ENCODE data around the gene CNTN4. TPM values are rescaled to one million over a fixed set of nuclear protein-coding genes. Genes with fewer than 3 reads are reported as not detected.

Gene CNTN4
- total RNA-seq, 1 experiment from 2014 or later = 1.6 TPM

GRCh38 chr3:2356298-2356950, 257.8 kb downstream of the CNTN4 start:
- Histone ChIP-seq H3K9ac (ENCODE audit: extremely low read depth, insufficient read length, low read length) (no peak overlapping the region), H2AK5ac (ENCODE audit: insufficient read length, low read length) (no peak overlapping the region), H3K79me1 (ENCODE audit: insufficient read depth, low read depth, low read length, poor library complexity, severe bottlenecking) (no peaks in the 10 kb centered on the region), H3K14ac (ENCODE audit: insufficient read depth, low read length) (no peak overlapping the region), H2BK120ac (ENCODE audit: low read depth, low read length, poor library complexity, severe bottlenecking) (no peak overlapping the region), H4K8ac (replicated peaks; ENCODE audit: insufficient read length, low read depth, low read length) (no peak overlapping the region), H3K23me2 (ENCODE audit: insufficient read length, low read depth, low read length, poor library complexity, severe bottlenecking) (no peaks in the 10 kb centered on the region), H3K79me2 (ENCODE audit: insufficient read depth, low read length) (no peaks in the 10 kb centered on the region), H2AFZ (ENCODE audit: low read length) (no peak overlapping the region), H3K23ac (ENCODE audit: insufficient read length, low read depth, low read length) (no peak overlapping the region), H2BK12ac (ENCODE audit: insufficient read length, low read depth, low read length) (no peak overlapping the region), H4K5ac (ENCODE audit: insufficient read length, low read depth, low read length) (no peak overlapping the region), H3K27me3 (ENCODE audit: insufficient read depth, low read length) (no peaks in the 10 kb centered on the region), H2BK15ac (ENCODE audit: low read depth, low read length) (no peak overlapping the region), H3T11ph (ENCODE audit: low read length) (no peak overlapping the region), H3K56ac (ENCODE audit: insufficient read length, low read depth, low read length) (no peak overlapping the region), H3K4me1 (ENCODE audit: insufficient read depth, low read length) (peaks cover 3% of the 10 kb centered on the region; the same call in 1 of the 2 replicates), H3K4ac (ENCODE audit: low read depth, low read length) (no peak overlapping the region), H2BK5ac (ENCODE audit: insufficient read length, low read length) (no peak overlapping the region), H3K27ac (ENCODE audit: insufficient read length, low read depth, low read length) (no peak overlapping the region), H3K9me3 (ENCODE audit: control insufficient read depth, low read depth, low read length) (no peaks in the 10 kb centered on the region), H3K4me2 (ENCODE audit: insufficient read depth, insufficient read length, low read length) (no peak overlapping the region), H4K20me1 (ENCODE audit: control insufficient read depth, insufficient read depth, insufficient read length) (no peaks in the 10 kb centered on the region), H4K91ac (ENCODE audit: insufficient read length, low read depth, low read length) (no peak overlapping the region), H2BK20ac (ENCODE audit: low read depth, low read length, poor library complexity, severe bottlenecking) (no peak overlapping the region), H3K18ac (ENCODE audit: insufficient read length, low read depth, low read length) (no peak overlapping the region)
- Mint-ChIP-seq H3K27me3 (ENCODE audit: low read depth) (no peaks in the 10 kb centered on the region), H3K4me1 (peaks cover 19 to 30% of the 10 kb centered on the region in 2 experiments), H3K9me3 (peaks cover 13 to 17% of the 10 kb centered on the region in 2 experiments), H3K36me3 (ENCODE audit: insufficient read depth in 1 of 3, low read depth in 3 of 3) (peaks cover 9 to 18% (median 14%) of the 10 kb centered on the region in 3 experiments; a peak in 6 of 7 replicates), H3K4me3 (no peak overlapping the region), H3K27ac (no peak overlapping the region)
- WGBS (ENCODE audit: extremely low coverage, insufficient read length, low lambda C conversion rate) = no CpG with 5 or more reads among the region's 3 CpGs
- no peak for DNase-seq
- TF ChIP-seq, protein P1, sequence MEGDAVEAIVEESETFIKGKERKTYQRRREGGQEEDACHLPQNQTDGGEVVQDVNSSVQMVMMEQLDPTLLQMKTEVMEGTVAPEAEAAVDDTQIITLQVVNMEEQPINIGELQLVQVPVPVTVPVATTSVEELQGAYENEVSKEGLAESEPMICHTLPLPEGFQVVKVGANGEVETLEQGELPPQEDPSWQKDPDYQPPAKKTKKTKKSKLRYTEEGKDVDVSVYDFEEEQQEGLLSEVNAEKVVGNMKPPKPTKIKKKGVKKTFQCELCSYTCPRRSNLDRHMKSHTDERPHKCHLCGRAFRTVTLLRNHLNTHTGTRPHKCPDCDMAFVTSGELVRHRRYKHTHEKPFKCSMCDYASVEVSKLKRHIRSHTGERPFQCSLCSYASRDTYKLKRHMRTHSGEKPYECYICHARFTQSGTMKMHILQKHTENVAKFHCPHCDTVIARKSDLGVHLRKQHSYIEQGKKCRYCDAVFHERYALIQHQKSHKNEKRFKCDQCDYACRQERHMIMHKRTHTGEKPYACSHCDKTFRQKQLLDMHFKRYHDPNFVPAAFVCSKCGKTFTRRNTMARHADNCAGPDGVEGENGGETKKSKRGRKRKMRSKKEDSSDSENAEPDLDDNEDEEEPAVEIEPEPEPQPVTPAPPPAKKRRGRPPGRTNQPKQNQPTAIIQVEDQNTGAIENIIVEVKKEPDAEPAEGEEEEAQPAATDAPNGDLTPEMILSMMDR (conservative IDR thresholded peaks at IDR 0.05) = no peak

All from H9 (cell line).